CD4-positive, alpha-beta T cell treated with Interleukin-12 subunit alpha and Interleukin-12 subunit beta, for 1 hour (primary cell): Measurements from ENCODE around the gene WNT2.
"Not testable (repeated sequence)": the region's sequence is repeated elsewhere in the genome, so short reads cannot be mapped to it uniquely, and the experiment has no call there.

Experiments used
- DNase-seq: peaks from one replicate; pipeline ENCODE4 v3.0.0-alpha.2; 2020

The WNT2 gene

DNA sequence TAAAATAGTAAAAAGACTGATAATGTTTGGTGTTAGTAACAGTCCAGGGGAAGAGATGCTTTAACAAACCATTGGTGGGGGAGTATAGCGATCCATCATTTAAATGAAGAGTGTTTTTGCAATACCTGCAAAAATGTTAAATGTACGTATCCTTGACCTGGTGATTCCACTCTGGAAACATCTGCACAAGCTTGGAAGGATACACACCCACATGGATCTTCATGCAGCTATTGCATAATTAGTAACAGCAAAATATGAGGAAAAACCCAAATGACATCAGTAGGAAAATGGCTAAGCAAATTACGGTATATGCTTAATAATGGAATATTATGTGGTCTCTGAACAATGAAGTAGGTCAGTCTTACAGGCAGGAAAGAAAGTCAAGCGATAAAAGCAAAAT lies 20.5 kb downstream of the WNT2 start:
- no peak for DNase-seq

DNA sequence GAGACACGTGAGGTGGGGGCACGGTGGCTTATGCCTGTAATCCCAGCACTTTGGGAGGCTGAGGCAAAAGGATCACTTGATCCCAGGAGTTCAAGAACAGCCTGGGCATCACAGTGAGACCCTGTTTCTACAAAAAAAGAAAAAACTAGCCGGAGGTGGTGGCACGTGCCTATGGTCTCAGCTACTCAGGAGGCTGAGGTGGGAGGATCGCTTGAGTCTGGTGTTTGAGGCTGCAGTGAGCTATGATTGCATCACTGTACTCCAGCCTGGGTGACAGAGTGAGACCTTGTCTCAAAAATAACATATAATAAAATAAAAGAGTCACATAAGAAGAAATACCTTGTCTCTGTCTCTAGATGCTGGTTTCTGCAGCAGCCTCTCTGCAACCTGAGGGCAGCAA lies 22.4 kb downstream of the WNT2 start:
- not testable (repeated sequence) for DNase-seq

DNA sequence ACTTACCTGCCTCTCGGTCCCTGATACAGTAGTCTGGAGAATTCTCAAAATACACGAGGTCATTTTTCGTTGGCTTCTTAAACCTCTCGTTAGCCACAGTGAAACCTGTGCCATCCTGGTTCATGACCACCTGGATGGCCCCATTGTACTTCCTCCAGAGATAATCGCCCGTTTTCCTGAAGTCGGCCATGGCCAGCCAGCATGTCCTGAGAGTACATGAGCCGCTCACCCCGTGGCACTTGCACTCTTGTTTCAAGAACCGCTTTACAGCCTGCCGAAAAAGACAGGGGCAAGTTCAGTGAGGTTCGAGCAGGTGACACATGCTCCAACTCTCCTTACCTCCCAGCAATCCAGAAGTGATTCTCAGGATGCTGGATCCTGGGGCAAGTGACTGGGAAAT lies 25.3 kb downstream of the WNT2 start:
- no peak for DNase-seq

DNA sequence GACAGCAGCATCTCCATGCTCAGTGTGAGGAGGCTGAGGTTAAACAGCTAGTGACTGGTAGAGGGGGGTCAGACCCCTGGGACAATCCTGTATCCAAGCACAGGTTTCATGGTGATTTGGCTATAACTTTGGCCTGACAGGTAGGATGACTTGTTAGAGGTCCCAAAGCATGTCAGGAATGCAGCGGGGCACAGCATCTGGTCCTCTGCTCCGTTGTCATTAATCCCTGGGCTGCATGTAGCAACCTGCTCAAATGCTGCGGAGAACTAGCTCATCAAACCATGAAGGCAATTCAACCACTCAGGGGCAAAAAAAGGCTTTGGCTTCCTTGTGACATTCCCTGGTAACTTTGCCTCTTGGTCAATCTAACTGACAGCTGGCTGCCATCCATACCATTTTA lies 26.8 kb downstream of the WNT2 start:
- DNase-seq, result no peak

DNA sequence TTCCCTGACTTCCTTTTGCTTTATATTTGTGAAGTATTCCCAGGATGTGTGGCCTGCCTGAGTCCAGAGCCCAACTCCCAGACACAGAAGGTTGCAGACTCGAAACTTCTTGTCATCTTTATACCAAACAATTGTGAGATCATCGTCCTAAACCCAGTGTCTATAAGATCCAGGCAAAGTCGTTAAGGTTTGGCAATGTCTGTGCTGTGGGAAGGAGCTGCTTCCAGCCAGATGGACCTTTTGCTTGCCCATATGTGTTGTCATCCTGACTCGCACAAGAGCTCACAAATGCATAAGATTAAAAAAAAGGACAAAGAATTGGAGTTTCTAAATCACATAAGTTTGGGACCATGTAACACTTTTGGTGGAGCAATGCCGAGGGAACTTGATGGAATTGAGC lies 37.0 kb downstream of the WNT2 start:
- no peak for DNase-seq

DNA sequence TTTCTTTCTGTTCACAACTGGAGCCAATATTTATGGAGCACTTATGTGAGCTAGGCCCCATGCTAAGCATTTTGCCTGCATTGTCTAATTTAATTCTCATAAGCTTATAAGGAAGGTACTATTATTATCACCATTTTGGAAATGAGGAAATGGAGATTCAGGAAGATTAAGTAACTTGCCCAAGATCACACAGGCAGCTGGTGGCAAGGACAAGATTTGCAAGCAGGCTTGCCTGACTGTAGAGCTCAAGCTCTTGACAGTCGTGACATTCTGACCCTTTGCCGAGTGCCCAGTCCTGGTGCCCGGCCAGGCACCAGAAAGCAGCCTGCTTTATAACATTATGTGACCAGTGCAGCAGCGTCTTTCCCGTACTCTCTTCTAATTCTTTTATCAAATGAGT lies 38.2 kb downstream of the WNT2 start:
- DNase-seq, result no peak

DNA sequence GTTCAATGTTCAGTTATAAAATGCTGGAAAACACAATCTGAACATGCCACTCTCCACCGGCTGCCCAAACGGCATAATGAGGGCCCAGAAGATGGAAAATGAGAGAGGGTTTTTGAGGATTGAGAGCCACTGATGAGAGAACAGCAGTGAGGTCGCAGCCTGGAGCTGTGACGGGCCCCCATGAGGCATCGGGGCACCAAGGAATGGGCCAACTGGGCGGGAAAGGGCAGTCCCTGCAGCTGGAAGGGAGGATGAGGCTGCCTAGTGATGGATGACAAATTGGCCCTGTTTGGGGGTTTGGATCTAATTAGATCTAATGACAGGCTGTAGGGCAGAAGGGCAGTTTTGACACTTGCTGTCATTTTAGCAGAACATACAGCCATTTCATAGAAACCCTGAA lies 39.1 kb downstream of the WNT2 start:
- no peak for DNase-seq

DNA sequence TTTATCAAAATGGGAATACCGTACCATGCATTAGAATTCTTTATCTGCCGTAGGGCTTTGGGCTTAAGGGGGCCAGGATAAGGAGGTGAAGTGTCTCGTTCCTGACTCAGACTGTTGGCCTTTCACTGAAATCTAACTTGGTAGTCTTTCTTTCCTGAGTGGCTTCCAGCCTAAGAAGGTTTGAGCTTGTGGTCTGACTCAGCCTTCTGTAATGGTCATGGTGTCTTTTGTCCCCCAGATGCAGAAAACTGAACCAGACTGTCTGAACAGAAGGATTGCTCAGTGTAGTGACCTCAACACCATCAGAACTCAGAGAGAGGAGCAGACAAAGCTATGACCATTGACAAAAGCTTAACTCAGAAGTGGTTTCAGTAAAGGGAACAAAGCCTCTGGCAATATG lies 39.5 kb downstream of the WNT2 start:
- no peak for DNase-seq

DNA sequence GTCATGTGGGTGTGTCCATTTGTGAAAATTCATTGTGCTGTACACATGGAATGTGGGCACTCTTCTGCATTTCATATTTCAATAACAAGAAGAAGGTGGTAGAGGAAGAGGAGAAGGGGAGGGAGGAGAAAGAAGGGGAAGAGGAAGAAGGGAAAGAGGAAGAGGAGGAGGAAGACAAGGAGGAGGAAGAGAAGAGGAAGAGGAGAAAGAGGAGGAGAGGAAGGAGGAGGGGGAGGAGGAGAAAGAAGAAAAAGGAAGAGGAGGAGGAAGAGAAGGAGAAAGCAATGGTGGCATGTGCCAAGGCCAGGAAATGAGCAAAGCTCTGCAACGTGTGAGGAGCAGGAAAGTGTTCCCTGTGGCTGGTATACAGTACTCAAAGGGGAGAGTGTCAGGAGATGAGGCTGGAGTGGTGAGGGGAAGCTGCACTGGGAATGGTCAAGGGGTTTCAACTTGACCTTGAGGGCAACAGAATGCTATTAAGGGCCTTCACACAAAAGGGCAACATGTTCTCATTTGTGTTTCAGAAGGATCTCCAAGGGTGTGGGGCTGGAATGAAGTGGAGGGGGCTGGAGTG lies 40.5 kb downstream of the WNT2 start:
- no peak for DNase-seq

DNA sequence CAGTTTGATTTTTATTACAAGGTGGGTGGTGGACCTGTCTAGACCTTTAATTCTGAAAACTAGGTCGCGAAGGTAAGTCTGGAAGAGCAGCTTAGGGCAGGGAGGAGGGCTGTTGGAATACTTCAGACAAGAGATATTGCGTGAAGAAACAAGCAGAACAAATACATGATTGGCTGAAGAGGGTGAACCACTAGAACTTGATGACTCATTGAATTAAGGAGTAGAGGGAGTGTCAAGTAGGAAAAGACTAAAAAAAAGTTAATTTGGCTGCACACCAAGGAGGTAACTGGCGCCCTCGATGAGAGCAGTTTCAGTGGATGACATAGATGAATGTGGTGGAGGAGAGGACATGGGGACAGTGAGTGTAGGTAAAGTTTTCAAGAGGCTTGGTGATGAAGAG lies 41.3 kb downstream of the WNT2 start:
- no peak for DNase-seq

DNA sequence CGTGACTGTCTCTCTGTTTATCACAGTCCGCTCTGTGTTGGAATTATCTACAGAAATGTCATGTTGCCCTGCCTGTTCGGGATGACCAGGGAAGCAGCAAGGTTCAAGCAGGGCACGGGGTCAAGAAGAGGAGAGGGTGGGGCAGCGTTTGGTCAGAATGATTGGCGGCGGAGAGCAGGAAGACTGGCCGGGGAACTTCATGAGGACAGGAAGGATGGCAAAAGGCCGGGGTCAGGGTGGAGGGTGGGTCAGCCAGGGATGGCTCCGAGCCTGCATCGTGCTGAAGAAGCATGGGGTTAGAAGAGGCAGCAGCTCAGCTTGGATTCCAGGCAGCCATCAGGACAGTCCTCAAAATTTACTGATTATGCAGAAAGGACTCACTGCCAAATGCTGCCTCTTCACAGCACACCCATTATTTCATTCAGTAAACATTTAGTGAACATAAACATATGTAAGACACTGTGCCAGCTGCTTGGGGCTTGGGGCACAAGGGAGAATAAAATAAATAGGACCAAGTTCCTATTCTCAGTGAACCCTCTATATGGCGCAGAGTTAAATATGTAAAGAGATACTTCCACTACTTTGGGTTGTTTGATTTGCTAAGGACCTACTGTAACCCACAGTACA lies 42.8 kb downstream of the WNT2 start:
- no peak for DNase-seq

DNA sequence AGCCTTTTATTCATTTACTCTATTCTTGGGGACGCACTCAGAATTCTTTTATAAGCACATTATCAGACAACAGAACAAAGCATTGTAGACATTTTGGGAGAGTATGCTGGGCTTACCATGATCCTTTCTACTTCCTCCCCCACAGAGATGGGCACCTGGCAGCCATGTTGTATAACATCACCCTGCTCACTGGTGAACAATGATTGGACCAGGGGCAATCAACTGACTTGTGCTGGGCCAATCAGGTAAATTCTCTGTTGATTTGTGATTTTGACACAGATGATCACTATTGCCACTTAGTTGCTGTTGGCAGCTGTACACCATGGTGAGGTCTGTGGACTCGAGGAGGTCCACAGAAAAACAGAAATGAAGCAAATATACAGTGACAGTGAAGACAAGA lies 43.7 kb downstream of the WNT2 start:
- DNase-seq, result no peak

DNA sequence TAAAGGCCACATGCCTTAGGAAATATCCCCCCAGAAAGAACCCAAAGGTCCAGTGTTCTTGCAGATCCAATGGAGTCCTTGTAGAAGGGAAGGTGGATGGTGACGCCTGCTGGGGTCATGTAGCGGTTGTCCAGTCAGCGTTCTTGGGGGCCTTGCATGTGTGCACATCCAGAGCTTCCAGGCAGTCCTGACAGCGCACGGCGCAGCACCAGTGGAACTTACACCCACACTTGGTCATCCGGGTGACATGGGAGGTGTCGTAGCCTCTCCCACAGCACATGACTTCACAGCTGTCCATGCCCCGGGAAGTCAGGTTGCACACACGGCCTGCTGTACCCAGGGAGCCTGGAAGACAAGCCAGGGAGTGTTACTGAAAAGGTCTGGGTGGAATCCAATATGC lies 44.8 kb downstream of the WNT2 start:
- no peak for DNase-seq

DNA sequence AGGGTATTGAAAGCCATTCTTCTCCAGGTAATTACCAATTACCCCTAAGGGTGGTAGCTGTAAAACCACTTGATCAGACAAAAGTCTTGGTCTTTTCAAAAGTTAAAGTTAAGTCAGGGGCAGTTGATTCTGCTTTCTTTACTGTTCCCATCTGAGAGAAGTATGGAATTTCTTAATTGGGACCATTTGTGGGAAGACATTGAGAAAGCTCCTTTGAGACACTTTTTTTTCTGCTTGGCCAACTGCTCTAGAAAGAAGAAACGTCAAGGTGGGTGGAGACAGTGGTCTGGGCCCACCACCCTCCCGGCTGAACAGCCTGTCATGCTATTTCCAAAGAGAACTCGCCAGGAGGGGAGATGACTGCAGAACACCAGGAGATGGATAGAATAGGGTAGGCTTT lies 45.3 kb downstream of the WNT2 start:
- no peak for DNase-seq

DNA sequence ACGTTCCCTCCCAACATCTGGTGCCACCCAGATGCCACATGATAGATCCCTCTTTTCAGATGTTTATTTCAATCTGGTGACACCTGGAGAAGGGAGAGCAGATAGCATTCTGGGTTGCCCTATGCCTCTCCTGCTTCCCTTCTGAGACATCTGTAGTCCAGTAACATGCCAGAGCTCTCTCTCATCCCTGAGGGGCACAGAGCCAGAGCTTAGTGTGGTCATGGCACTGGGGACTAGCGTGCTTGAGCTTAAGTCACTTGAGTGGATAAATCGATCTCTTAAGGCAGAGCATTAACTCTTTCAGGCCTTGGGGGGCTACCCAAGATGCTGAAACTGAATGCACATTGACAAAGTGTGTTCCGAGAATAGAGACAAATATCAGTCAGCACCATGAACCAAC lies 47.9 kb downstream of the WNT2 start:
- DNase-seq, result no peak

DNA sequence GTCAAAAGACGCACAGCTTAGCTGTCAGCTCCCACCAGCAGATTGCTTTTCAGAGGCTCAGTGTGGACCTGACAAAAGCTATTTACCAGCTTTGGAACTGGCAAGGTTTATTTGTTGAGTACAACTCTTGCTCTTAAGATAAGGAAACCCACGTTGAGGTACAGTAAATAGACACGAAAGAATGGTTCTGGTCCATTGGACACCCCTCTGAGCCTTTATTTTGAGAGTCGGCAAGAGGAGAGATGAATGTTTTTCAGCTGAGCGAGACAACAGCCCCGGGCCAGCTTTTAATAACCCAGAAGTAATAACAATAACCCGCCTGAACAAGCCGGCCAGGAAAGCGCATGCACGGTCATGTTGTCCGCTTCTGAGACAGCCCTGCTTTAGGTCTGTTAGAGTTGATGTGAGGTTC lies 49.0 kb downstream of the WNT2 start:
- no peak for DNase-seq

DNA sequence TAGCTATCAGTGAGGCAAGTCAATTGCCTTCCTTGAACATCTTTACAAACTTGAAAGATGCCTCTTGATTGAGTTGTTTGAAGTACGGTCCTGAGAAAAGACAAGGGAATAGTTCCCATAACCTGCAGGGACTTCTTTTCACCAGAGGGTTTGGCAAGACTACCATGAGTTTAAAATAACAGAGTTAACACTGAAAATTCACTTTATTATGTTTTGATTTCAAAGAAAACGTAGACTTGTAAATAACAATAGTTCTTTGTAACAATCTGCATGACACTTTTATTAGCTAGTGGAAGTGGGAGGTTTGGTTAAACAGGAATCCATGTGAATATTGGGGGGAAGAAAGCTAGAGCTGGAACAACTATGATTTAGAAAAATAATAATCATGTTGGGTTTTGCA lies 49.5 kb downstream of the WNT2 start:
- DNase-seq, result no peak

DNA sequence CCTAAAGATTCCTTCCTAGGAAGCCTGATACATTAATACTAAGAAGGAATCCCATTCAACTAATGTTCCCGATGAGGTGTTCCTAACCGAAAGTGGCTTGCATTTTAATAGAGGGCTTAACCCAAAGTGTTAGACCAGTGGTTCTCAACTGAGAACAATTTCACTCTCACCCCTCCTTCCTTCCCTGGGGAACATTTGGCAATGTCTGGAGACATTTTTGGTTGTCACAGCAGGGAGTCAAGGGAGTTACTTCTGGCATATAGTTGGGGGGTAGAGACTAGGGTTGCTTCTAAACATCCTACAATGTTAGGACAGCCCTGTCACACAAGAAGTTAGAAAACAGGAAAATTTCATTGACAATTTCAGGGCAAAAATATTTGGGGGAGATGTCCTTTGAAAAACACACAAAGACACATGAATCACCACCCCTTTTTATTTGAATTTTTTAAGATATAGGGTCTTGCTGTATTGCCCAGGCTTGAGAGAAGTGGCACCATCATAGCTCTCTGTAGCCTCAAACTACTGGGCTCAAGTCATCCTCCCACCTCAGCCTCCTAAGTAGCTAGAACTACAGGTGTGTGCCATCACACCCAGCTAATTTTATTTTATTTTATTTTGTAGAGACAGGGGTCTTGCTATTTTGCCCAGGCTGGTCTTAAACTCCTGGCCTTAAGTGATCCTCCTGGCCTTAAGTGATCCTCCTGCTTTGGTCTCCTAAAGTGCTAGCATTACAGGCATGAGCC lies 50.7 kb downstream of the WNT2 start:
- no peak for DNase-seq

DNA sequence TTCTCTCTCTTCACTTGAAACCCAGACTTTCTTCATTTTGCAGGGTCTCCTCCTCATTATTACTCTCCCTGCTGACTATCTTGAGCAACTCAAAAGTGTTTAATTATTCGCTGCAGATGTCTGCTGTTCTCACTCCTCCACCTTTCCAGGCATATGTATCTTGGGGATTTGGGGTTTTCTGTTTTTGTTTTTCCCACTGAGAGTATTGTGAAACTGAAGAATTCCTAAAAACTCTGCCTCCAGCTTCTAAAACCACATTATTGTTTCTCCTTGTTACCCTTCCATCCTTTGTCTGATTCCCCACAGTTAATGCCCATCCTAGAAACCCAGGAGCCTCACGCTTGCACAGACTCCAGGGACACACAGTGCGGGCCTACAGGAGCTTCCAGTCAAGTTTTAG lies 51.3 kb downstream of the WNT2 start:
- DNase-seq, result no peak

DNA sequence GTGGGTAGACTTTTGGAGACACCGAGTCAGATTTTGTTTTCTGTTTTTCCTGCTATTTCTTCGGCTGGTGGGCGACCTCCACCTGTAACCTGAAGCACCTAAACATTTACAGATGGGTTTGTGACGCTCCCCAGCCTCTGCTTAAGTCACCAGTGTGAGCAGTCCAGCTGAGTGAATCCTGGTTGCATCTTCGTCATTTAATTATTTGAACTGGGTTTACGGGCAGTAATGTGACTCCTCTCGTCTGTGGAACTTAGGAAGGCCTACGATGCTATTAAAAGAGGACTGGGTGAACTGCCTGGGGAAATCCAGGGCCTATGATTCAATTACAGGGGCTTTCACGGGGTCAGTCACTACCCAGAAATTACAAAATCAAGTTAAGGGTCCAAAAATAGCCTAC lies 52.5 kb downstream of the WNT2 start:
- no peak for DNase-seq

DNA sequence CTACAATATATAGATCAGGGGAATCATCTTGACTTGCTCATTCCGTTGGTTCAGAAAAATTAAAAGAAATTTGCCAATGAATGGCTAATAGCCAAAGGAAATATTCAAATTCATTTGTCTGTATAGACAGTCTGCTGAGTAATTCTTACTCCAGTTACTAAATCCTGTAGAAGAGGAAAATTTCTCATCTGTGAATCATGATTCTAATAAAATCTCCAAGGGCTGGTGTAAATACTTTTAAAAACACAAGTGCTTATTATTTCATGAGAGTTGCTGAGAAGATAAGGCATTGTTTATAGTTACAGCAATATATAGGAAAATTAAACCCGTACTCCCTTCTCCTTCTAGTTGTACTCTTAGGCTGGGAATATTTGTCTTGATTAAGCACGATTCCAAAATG lies 53.0 kb downstream of the WNT2 start:
- DNase-seq, result no peak

DNA sequence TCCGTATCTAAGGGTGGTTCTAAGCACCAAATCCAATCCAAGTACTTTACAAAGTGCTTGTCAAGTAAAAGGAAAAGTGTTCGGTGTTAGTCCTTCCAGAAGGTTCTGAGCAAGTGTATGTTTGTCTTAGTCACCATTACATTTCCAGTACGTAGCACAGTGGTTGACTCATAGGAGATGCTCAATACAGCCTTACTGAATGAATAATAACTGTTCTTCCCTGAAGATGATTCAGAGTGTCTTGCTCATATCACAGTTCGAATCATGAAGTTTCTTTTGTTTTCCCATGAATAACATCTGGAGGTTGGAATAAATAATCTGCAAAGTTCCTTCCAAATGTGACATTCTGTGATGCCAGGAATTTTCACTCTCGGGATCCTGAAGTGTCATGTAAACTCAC lies 53.4 kb downstream of the WNT2 start:
- no peak for DNase-seq

DNA sequence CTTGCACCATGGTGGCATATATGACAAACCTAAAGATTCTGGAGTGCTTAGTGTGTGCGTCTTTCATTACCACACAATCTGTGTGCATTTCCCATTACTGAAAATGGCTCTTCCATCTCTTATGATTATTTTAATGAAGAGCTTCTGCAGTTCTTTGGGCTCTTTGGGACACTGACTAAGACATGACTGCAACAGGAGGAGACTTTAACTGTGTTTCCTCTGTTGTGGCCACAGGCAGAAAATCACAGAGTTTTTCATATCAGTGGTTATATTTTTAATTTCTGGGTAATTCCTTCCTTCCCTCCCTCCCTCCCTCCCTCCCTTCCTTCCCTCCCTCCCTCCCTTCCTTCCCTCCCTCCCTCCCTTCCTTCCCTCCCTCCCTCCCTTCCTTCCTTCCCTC lies 58.1 kb downstream of the WNT2 start:
- DNase-seq, result no peak

DNA sequence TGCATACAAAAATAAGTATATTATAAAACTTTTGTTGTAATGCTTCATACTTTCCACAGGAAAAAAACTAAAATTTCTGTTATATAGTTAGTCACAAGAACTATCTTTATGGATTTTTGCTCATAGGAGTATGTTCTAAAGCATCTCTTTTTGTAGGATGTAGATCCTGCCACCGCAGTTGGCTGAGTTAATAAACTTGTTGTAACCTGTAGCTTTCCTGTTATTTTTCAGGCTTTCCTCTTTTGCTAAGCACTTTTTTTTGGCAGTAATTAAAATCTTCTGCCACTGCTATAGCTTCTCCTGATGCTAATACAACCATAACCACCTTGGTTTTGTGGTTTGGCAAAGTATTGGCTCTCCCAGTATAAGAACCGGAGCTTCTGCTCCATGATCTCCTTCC lies 60.3 kb downstream of the WNT2 start:
- DNase-seq, result no peak

DNA sequence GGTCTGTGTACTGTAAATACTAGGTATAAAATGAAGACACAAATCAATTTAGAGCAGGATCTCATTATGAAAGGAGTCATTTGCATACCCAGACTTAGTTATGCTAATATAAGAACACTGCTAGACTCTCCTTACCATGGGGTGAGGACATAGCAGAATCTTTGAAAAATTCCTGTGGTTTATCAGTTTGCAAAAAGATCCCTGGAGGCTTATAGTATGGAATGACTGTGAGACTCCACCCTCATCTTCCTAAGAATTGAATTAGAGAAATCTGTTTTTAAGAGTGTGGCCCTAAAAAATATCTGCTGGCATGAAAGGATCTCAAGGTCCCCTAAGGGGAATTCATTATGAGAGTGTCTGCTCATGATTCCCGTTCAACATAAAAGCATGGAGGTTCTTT lies 63.2 kb downstream of the WNT2 start:
- DNase-seq, result no peak
